Testis (tissue), 3 donors: ENCODE results near the gene SPOCD1. TPM values are rescaled to one million over a fixed set of nuclear protein-coding genes. Genes with fewer than 3 reads are reported as not detected.

ENCODE experiments used
- DNase-seq: peaks from one replicate; pipeline ENCODE4 v3.0.0-alpha.2; 2019
- H3K27ac ChIP-seq, 2 donors: fragments of 200-600 bp; sonication (generic); one replicate each; pipeline ENCODE4 v1.5.1; 2019
- H3K27me3 ChIP-seq: fragments of 200-600 bp; sonication (generic); one replicate; pipeline ENCODE4 v1.5.1; 2019
- H3K36me3 ChIP-seq: fragments of 200-600 bp; sonication (generic); one replicate; pipeline ENCODE4 v1.5.1; 2017; ENCODE audit warnings: low read depth; ENCODE audit errors: missing control alignments
- H3K4me1 ChIP-seq: fragments of 200-600 bp; sonication (generic); one replicate; pipeline ENCODE4 v1.5.1; 2019
- H3K4me3 ChIP-seq, 2 donors: fragments of 200-600 bp; sonication (generic); one replicate each; pipeline ENCODE4 v1.5.1; 2017 to 2019
- H3K9me3 ChIP-seq: fragments of 200-600 bp; sonication (generic); one replicate; pipeline ENCODE4 v1.5.1; 2017
- POLR2A ChIP-seq: fragments of 450-650 bp; IDR thresholded peaks from one replicate; pipeline ENCODE4 v1.6.1; 2017; ENCODE audit warnings: antibody characterized with exemption, mild to moderate bottlenecking, moderate library complexity
- WGBS, 2 donors: methylation state at CpG; one replicate each; pipeline ENCODE4 v1.1.5; 2018; 5-methylcytosine and 5-hydroxymethylcytosine counted together
- intact Hi-C: fragments of 100-400 bp; cut with DNase I; formaldehyde crosslinking; loops from one replicate; pipeline ENCODE4 v1.15.1; 2023; ENCODE audit warnings: low total_unique reads
- polyA plus RNA-seq: library from polyadenylated mRNA; stranded (reverse); fragments of 350-450 nt; fragmentation: Illumina TruSeq; extraction: RNeasy Lipid Tissue Mini Kit (QIAGEN cat#74804); gene quantifications from one replicate; pipeline ENCODE4 v1.2.3, GENCODE V29; 2014; ENCODE audit warnings: low read depth, low replicate concordance; ENCODE audit not compliant: insufficient read depth
- total RNA-seq, 2 donors: library from RNA; depleted of rRNA; stranded (reverse); fragments of >200 nt; gene quantifications; one replicate each; pipeline ENCODE4 v1.2.3, GENCODE V29; 2016
- TF ChIP-seq, protein P1 (sequence below), 3 experiments: fragments of 450-650 bp in 2 of 3; fragments of 200-600 bp in 1 of 3; sonication (generic) in 1 of 3; IDR thresholded peaks; one replicate each; pipeline ENCODE4 v1.5.1; 2016 to 2019; ENCODE audit warnings: antibody characterized with exemption in 3 of 3, mild to moderate bottlenecking in 2 of 3, moderate library complexity in 1 of 3

The SPOCD1 gene
- total and polyA plus RNA-seq, 3 donors from 2014 or later, result 22.0 to 36.0 (median 32.0) TPM

GRCh38 chr1:31803610-31804009, 12.2 kb downstream of the SPOCD1 start:
- no peak for TF ChIP-seq POLR2A
- TF ChIP-seq, protein P1, sequence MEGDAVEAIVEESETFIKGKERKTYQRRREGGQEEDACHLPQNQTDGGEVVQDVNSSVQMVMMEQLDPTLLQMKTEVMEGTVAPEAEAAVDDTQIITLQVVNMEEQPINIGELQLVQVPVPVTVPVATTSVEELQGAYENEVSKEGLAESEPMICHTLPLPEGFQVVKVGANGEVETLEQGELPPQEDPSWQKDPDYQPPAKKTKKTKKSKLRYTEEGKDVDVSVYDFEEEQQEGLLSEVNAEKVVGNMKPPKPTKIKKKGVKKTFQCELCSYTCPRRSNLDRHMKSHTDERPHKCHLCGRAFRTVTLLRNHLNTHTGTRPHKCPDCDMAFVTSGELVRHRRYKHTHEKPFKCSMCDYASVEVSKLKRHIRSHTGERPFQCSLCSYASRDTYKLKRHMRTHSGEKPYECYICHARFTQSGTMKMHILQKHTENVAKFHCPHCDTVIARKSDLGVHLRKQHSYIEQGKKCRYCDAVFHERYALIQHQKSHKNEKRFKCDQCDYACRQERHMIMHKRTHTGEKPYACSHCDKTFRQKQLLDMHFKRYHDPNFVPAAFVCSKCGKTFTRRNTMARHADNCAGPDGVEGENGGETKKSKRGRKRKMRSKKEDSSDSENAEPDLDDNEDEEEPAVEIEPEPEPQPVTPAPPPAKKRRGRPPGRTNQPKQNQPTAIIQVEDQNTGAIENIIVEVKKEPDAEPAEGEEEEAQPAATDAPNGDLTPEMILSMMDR (IDR thresholded peaks at IDR 0.05), result no peak
- Histone ChIP-seq H3K9me3 (no peaks in the 10 kb centered on the region), H3K4me1 (no peaks in the 10 kb centered on the region), H3K27ac (no peak overlapping the region), H3K4me3 (no peak overlapping the region), H3K36me3 (no peaks in the 10 kb centered on the region), H3K27me3 (no peaks in the 10 kb centered on the region)
- intact Hi-C loops, result no loop called here
- WGBS, 2 donors, result 94 to 98% methylated on average over 2 of the region's 2 CpGs
- peak; percentile 2 for DNase-seq

DNA sequence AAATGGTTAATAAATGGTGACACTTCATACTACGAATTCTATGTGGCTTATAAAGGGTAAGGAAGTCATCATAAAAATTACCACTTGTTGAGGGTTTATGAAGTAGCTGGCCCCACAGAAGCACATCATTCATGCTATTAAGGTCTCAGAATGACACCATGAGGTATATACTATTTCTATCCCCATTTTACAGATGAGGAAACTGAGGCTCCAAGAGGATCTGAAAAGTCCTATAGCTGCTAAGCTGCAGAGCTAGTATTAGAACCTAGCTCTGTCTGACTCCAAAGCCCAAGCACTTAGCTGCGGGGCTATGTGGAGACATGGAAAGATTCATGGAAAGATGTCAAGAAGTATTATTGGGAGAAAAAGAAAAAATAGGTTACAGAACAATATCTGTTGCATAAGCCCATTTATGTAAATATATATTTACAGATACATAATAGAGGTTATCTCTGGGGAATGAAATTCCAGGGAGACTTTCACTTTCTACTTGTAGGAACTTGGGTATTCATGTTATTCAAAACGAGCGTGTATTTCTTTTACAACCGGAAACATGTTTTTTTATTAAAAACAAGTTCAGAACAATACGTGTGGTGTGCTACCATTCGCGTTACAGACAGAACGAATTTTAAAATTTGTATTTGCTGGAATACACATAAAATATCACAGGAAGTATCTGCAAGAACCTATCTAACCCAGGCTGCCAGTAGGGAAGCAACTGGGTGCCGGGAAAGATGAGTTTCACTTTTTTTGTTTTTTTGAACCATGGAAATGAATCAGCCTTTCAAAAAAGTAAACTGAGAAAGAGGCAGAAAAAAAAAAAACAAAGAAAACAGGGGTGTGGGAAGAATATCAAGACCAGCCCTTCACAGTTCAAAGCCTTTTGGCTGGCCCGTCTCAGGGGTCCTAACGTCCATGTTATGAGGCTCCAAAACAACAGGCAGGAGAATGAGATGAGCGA, 13.4 kb downstream of the SPOCD1 start:
- H3K36me3 ChIP-seq, result no peaks in the 10 kb centered on the region
- no peaks in the 10 kb centered on the region for H3K4me1 ChIP-seq
- intact Hi-C loops, result no loop called here
- no peaks in the 10 kb centered on the region for H3K9me3 ChIP-seq
- no peak overlapping the region for H3K27ac ChIP-seq
- H3K27me3 ChIP-seq, result no peaks in the 10 kb centered on the region
- TF ChIP-seq POLR2A, result no peak
- TF ChIP-seq, protein P1 (IDR thresholded peaks at IDR 0.05), result no peak
- peak; percentile 12 for DNase-seq
- 60 to 61% methylated on average over 13 of the region's 13 CpGs for WGBS, 2 donors
- H3K4me3 ChIP-seq, result no peak overlapping the region

DNA sequence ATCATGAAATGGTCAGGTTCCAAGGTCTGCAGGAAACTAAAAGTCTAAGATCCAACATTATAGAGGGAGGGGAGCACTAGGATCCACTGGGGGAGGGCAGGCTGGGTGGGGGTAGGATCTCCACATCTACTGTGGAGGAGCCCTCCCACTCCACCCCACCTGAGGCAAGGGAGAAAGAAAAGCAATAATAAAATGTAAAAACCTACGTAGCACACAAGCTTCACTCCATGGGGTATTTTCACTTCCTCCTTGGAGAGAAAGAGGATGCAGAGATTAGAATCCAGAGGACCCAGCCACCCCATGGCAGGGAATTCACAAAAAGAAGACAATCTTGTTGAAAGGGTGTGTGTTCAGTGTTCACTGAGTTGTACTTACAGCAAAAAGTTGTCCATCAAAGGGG, 14.4 kb downstream of the SPOCD1 start:
- DNase-seq, result peak; percentile 3
- WGBS, 2 donors, result 61 to 81% methylated on average over 1 of the region's 1 CpG
- intact Hi-C loops, result no loop called here

GRCh38 chr1:31800674-31800967, 15.2 kb downstream of the SPOCD1 start:
- no peak overlapping the region for H3K4me3 ChIP-seq
- no peak overlapping the region for H3K27ac ChIP-seq
- TF ChIP-seq, protein P1 (IDR thresholded peaks at IDR 0.05), result no peak
- TF ChIP-seq POLR2A, result no peak
- no peaks in the 10 kb centered on the region for H3K27me3 ChIP-seq
- no peak for DNase-seq
- no peaks in the 10 kb centered on the region for H3K9me3 ChIP-seq
- no peaks in the 10 kb centered on the region for H3K36me3 ChIP-seq
- WGBS, 2 donors, result 96 to 97% methylated on average over 4 of the region's 4 CpGs
- no peaks in the 10 kb centered on the region for H3K4me1 ChIP-seq
- intact Hi-C loops, result no loop called here

More for the DNA sequence above, 14.4 kb downstream of the SPOCD1 start:
- H3K27ac ChIP-seq, result no peak overlapping the region
- no peak for TF ChIP-seq POLR2A
- TF ChIP-seq, protein P1 (IDR thresholded peaks at IDR 0.05), result no peak
- H3K4me3 ChIP-seq, result no peak overlapping the region
- H3K9me3 ChIP-seq, result no peaks in the 10 kb centered on the region
- no peaks in the 10 kb centered on the region for H3K4me1 ChIP-seq
- H3K36me3 ChIP-seq, result no peaks in the 10 kb centered on the region
- H3K27me3 ChIP-seq, result no peaks in the 10 kb centered on the region
